Measurements from ENCODE around the gene ITGA2.

DNA sequence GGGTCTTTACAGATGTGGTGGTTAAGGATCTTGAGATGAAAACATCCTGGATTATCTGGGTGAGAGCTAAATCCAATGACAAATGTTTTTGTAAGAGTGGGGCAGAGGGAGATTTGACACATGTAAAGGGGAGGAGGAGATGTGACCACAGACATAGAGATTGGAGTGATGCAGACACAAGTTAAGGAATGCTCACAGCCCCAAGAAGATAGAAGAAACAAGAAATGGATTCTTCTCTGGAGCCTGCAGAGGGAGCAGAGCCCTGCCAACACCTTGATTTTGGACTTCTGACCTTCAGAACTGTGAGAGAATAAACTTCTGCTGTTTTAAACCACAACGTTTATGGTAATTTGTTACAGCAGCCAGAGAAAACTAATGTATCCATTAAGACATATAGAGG, 21.7 kb downstream of the ITGA2 start:
- TF ChIP-seq, protein P1, sequence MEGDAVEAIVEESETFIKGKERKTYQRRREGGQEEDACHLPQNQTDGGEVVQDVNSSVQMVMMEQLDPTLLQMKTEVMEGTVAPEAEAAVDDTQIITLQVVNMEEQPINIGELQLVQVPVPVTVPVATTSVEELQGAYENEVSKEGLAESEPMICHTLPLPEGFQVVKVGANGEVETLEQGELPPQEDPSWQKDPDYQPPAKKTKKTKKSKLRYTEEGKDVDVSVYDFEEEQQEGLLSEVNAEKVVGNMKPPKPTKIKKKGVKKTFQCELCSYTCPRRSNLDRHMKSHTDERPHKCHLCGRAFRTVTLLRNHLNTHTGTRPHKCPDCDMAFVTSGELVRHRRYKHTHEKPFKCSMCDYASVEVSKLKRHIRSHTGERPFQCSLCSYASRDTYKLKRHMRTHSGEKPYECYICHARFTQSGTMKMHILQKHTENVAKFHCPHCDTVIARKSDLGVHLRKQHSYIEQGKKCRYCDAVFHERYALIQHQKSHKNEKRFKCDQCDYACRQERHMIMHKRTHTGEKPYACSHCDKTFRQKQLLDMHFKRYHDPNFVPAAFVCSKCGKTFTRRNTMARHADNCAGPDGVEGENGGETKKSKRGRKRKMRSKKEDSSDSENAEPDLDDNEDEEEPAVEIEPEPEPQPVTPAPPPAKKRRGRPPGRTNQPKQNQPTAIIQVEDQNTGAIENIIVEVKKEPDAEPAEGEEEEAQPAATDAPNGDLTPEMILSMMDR (IDR thresholded peaks at IDR 0.05): peak in 2 of 6 experiments; percentile 15 to 21
- no peak for TF ChIP-seq POLR2A (IDR thresholded peaks at IDR 0.05)

Measured in Peyer's patch (tissue), 4 donors.